ENCODE data around the gene RETREG2. TPM values are rescaled to one million over a fixed set of nuclear protein-coding genes. Genes with fewer than 3 reads are reported as not detected.

Gene RETREG2
- total and polyA plus RNA-seq, 4 experiments from 2014 or later, result 76.5 to 128 (median 103) TPM

GRCh38 chr2:219174146-219174545, 3.9 kb upstream of the RETREG2 start:
- Histone ChIP-seq H3K27ac (ENCODE audit: low read depth, low read length) (peak overlapping the region; percentile 17), H3K4me1 (ENCODE audit: insufficient read depth, low read length) (peaks cover 38% of the 10 kb centered on the region), H3K9me3 (ENCODE audit: control insufficient read depth in 1 of 2, low read length in 2 of 2) (no peaks in the 10 kb centered on the region), H3K27me3 (ENCODE audit: insufficient read depth, low read length) (no peaks in the 10 kb centered on the region), H3K4me3 (ENCODE audit: low read length in 2 of 2) (no peak overlapping the region), H3K36me3 (ENCODE audit: insufficient read depth, low read length) (peaks cover 36% of the 10 kb centered on the region)
- Mint-ChIP-seq H3K27me3 (no peaks in the 10 kb centered on the region), H3K4me1 (peaks cover 26 to 63% (median 43%) of the 10 kb centered on the region in 4 donors), H3K36me3 (peaks cover 15 to 61% of the 10 kb centered on the region in 2 donors), H3K9me3 (no peaks in the 10 kb centered on the region), H3K27ac (peak overlapping the region; percentile 20 to 96 (median 82)), H3K4me3 (peak overlapping the region in 6 of 8 donors; percentile 18 to 90 (median 48))
- ChIA-PET POLR2A (ENCODE audit: partially characterized antibody) (interaction anchor here (1.8 to 9.5 kb wide), 6 partner anchors 12 to 121 kb away, joined by 7 to 424 read pairs (median 58); partner anchors contain the start of genes ABCB6, ANKZF1, ATG9A and NHEJ1), CTCF (ENCODE audit: partially characterized antibody) (interaction anchor here (0.7 to 9.8 kb wide), 9 partner anchors 8 to 124 kb away, joined by 3 to 253 read pairs (median 30); partner anchors contain the start of genes ABCB6, DNAJB2, NHEJ1 and TUBA4A)
- intact Hi-C loops (cut with micrococcal nuclease), result no loop called here
- no peak for DNase-seq

- Mint-ChIP-seq H3K36me3 (peaks cover 19 to 64% of the 10 kb centered on the region in 2 donors), H3K4me3 (peak overlapping the region; percentile 18 to 90 (median 36)), H3K27ac (peak overlapping the region in 5 of 7 donors; percentile 17 to 96 (median 39)), H3K27me3 (no peaks in the 10 kb centered on the region), H3K4me1 (peaks cover 29 to 70% (median 48%) of the 10 kb centered on the region in 4 donors), H3K9me3 (no peaks in the 10 kb centered on the region)
- DNase-seq, result no peak
- ChIA-PET POLR2A (ENCODE audit: partially characterized antibody) (interaction anchor here (1.2 to 9.5 kb wide), 7 partner anchors 13 to 212 kb away, joined by 3 to 424 read pairs (median 90); partner anchors contain the start of genes ABCB6, DNAJB2, GLB1L and NHEJ1), CTCF (ENCODE audit: partially characterized antibody) (interaction anchor here (1.6 to 9.8 kb wide), 8 partner anchors 10 to 124 kb away, joined by 6 to 253 read pairs (median 36); partner anchors contain the start of genes ABCB6, DNAJB2, NHEJ1 and TUBA4A)
- no peak overlapping the region for H3K4me3 ChIP-seq (ENCODE audit: low read length in 2 of 2)
- H3K9me3 ChIP-seq (ENCODE audit: control insufficient read depth in 1 of 2, low read length in 2 of 2), result no peaks in the 10 kb centered on the region
- peaks cover 40% of the 10 kb centered on the region for H3K36me3 ChIP-seq (ENCODE audit: insufficient read depth, low read length)
- no peaks in the 10 kb centered on the region for H3K27me3 ChIP-seq (ENCODE audit: insufficient read depth, low read length)
- peaks cover 44% of the 10 kb centered on the region for H3K4me1 ChIP-seq (ENCODE audit: insufficient read depth, low read length)
- H3K27ac ChIP-seq (ENCODE audit: low read depth, low read length), result peak overlapping the region; percentile 17
- intact Hi-C loops (cut with micrococcal nuclease), result loop anchor here (5.0 kb wide), 2 partner anchors 278 to 778 kb away; partner anchors contain the start of gene CTDSP1
These were observed 3.3 kb upstream of the RETREG2 start for GRCh38 chr2:219174801-219175200.

- H3K4me1 Mint-ChIP-seq, result peaks cover 29 to 76% (median 53%) of the 10 kb centered on the region in 4 donors
- H3K4me1 ChIP-seq (ENCODE audit: insufficient read depth, low read length), result peaks cover 51% of the 10 kb centered on the region
These were observed 2.6 kb upstream of the RETREG2 start for GRCh38 chr2:219175486-219175885.

GRCh38 chr2:219175928-219176817, 1.9 kb upstream of the RETREG2 start:
- peaks cover 20 to 72% of the 10 kb centered on the region in 2 donors for H3K36me3 Mint-ChIP-seq
- Histone ChIP-seq H3K36me3 (ENCODE audit: insufficient read depth, low read length) (peaks cover 54% of the 10 kb centered on the region), H3K9me3 (ENCODE audit: control insufficient read depth in 1 of 2, low read length in 2 of 2) (no peaks in the 10 kb centered on the region), H3K4me3 (ENCODE audit: low read length in 2 of 2) (peak overlapping the region; percentile 77 to 96), H3K4me1 (ENCODE audit: insufficient read depth, low read length) (peaks cover 52% of the 10 kb centered on the region), H3K27me3 (ENCODE audit: insufficient read depth, low read length) (no peaks in the 10 kb centered on the region), H3K27ac (ENCODE audit: low read depth, low read length) (peak overlapping the region; percentile 91)
- H3K4me1 Mint-ChIP-seq, result peaks cover 31 to 79% (median 56%) of the 10 kb centered on the region in 4 donors
- ChIA-PET CTCF (ENCODE audit: partially characterized antibody) (interaction anchor here (0.8 to 9.8 kb wide), 12 partner anchors 11 to 196 kb away, joined by 3 to 253 read pairs (median 13); partner anchors contain the start of genes ABCB6, DNAJB2, NHEJ1 and TUBA4A), POLR2A (ENCODE audit: partially characterized antibody) (interaction anchor here (0.6 to 9.5 kb wide), 32 partner anchors 9 to 906 kb away, joined by 3 to 424 read pairs (median 4); partner anchors contain the start of genes ABCB6, ANKZF1, ATG9A and BCS1L)
- peak overlapping the region; percentile 78 to 99 (median 92) for H3K27ac Mint-ChIP-seq
- intact Hi-C loops (cut with micrococcal nuclease), result loop anchor here (2.0 to 5.0 kb wide), 3 partner anchors 119 to 779 kb away; partner anchors contain the start of gene CTDSP1
- no peaks in the 10 kb centered on the region for H3K9me3 Mint-ChIP-seq
- peak in 4 of 5 donors; percentile 15 to 53 (median 16) for DNase-seq
- no peaks in the 10 kb centered on the region for H3K27me3 Mint-ChIP-seq
- peak overlapping the region; percentile 84 to 98 (median 90) for H3K4me3 Mint-ChIP-seq

More at GRCh38 chr2:219175486-219175885, 2.6 kb upstream of the RETREG2 start:
- CTCF ChIA-PET (ENCODE audit: partially characterized antibody), result interaction anchor here (0.8 to 9.8 kb wide), 11 partner anchors 11 to 195 kb away, joined by 3 to 253 read pairs (median 18); partner anchors contain the start of genes ABCB6, DNAJB2, NHEJ1 and TUBA4A
- Histone ChIP-seq H3K9me3 (ENCODE audit: control insufficient read depth in 1 of 2, low read length in 2 of 2) (no peaks in the 10 kb centered on the region), H3K4me3 (ENCODE audit: low read length in 2 of 2) (peak overlapping the region; percentile 77 to 96), H3K27me3 (ENCODE audit: insufficient read depth, low read length) (no peaks in the 10 kb centered on the region), H3K36me3 (ENCODE audit: insufficient read depth, low read length) (peaks cover 47% of the 10 kb centered on the region), H3K27ac (ENCODE audit: low read depth, low read length) (peak overlapping the region; percentile 91)
- H3K4me3 Mint-ChIP-seq, result peak overlapping the region; percentile 84 to 98 (median 90)
- H3K36me3 Mint-ChIP-seq, result peaks cover 19 to 67% of the 10 kb centered on the region in 2 donors
- no peak for DNase-seq
- peak overlapping the region; percentile 68 to 96 (median 92) for H3K27ac Mint-ChIP-seq
- intact Hi-C loops (cut with micrococcal nuclease), result loop anchor here (5.0 kb wide), 2 partner anchors 278 to 778 kb away; partner anchors contain the start of gene CTDSP1
- H3K9me3 Mint-ChIP-seq, result no peaks in the 10 kb centered on the region
- POLR2A ChIA-PET (ENCODE audit: partially characterized antibody), result interaction anchor here (1.2 to 9.5 kb wide), 11 partner anchors 14 to 516 kb away, joined by 3 to 424 read pairs (median 64); partner anchors contain the start of genes ABCB6, ANKZF1, ATG9A and BCS1L
- no peaks in the 10 kb centered on the region for H3K27me3 Mint-ChIP-seq

GRCh38 chr2:219176818-219177551, 1.1 kb upstream of the RETREG2 start, which contains the start of gene CNPPD1:
Gene CNPPD1, minus strand, starts transcription at chr2:219176925. Its CDS starts 97 bp downstream, at chr2:219176828.
- intact Hi-C loops (cut with micrococcal nuclease), result loop anchor here (1.0 to 5.0 kb wide), 9 partner anchors 17 to 780 kb away; partner anchors contain the start of genes ANKZF1, ATG9A, CTDSP1 and NHEJ1
- Mint-ChIP-seq H3K9me3 (no peaks in the 10 kb centered on the region), H3K4me1 (peaks cover 33 to 79% (median 60%) of the 10 kb centered on the region in 4 donors), H3K27ac (peak within 1 kb of the TSS; percentile 96 to 99 (median 98)), H3K27me3 (no peaks in the 10 kb centered on the region), H3K4me3 (peak within 1 kb of the TSS; percentile 91 to 98 (median 93)), H3K36me3 (peaks cover 28 to 73% of the 10 kb centered on the region in 2 donors)
- Histone ChIP-seq H3K27ac (ENCODE audit: low read depth, low read length) (peak within 1 kb of the TSS; percentile 91), H3K9me3 (ENCODE audit: control insufficient read depth in 1 of 2, low read length in 2 of 2) (no peaks in the 10 kb centered on the region), H3K36me3 (ENCODE audit: insufficient read depth, low read length) (peaks cover 55% of the 10 kb centered on the region), H3K4me3 (ENCODE audit: low read length in 2 of 2) (peak within 1 kb of the TSS; percentile 77 to 96), H3K4me1 (ENCODE audit: insufficient read depth, low read length) (peaks cover 58% of the 10 kb centered on the region), H3K27me3 (ENCODE audit: insufficient read depth, low read length) (no peaks in the 10 kb centered on the region)
- ChIA-PET POLR2A (ENCODE audit: partially characterized antibody) (interaction anchor here (0.6 to 9.5 kb wide), 33 partner anchors 8 to 906 kb away, joined by 3 to 424 read pairs (median 4); partner anchors contain the start of genes ABCB6, ANKZF1, ATG9A and BCS1L), CTCF (ENCODE audit: partially characterized antibody) (interaction anchor here (1.4 to 9.8 kb wide), 7 partner anchors 12 to 117 kb away, joined by 3 to 253 read pairs (median 30); partner anchors contain the start of genes ABCB6, DNAJB2, NHEJ1 and TUBA4A)
- peak; percentile 87 to 90 (median 89) for DNase-seq

Measured in CD4-positive, alpha-beta memory T cell (primary cell).